Measurements from ENCODE around the gene SLC35B2. TPM values are rescaled to one million over a fixed set of nuclear protein-coding genes. Genes with fewer than 3 reads are reported as not detected.

SLC35B2 gene
- total and polyA plus RNA-seq, 4 donors, result 18.9 to 27.0 (median 21.1) TPM

- H3K27ac ChIP-seq (ENCODE audit: low read depth in 1 of 2, low read length in 2 of 2), result peak overlapping the region; percentile 97 to 99
- H3K4me1 ChIP-seq (ENCODE audit: control insufficient read depth in 4 of 4, insufficient read depth in 4 of 4, low read length in 3 of 4), result peaks cover 22 to 67% (median 53%) of the 10 kb centered on the region in 4 donors
- H3K27me3 ChIP-seq (ENCODE audit: control insufficient read depth in 4 of 4, insufficient read depth in 4 of 4, low read length in 3 of 4), result no peaks in the 10 kb centered on the region
- peak; percentile 61 for DNase-seq (ENCODE audit: low spot score)
- H3K9me3 ChIP-seq (ENCODE audit: control insufficient read depth in 4 of 4, low read length in 3 of 4), result no peaks in the 10 kb centered on the region
- H3K4me3 ChIP-seq (ENCODE audit: low read depth in 1 of 3, low read length in 3 of 3), result no peak overlapping the region
- peaks cover 0 to 4% (median 2%) of the 10 kb centered on the region in 4 donors for H3K36me3 ChIP-seq (ENCODE audit: control insufficient read depth in 4 of 4, insufficient read depth in 3 of 4, low read depth in 1 of 4, low read length in 3 of 4)
- WGBS, result 25% methylated on average over 5 of the region's 5 CpGs
- H3K9ac ChIP-seq (ENCODE audit: low read depth in 1 of 2, low read length in 2 of 2), result peak overlapping the region; percentile 34 to 60
- TF ChIP-seq SP1 (IDR thresholded peaks at IDR 0.05) (peak; percentile 50), HNF4A (conservative IDR thresholded peaks at IDR 0.05) (peak; percentile 75 to 80), FOXA2 (IDR thresholded peaks at IDR 0.05) (no peak), RAD21 (IDR thresholded peaks at IDR 0.05) (peak; percentile 87 to 91), RXRA (IDR thresholded peaks at IDR 0.05) (peak; percentile 57 to 72), CTCF (IDR thresholded peaks at IDR 0.05; ENCODE audit: low read depth, low read length, missing input control) (peak; percentile 81), REST (IDR thresholded peaks at IDR 0.05) (peak; percentile 51), ZBTB33 (IDR thresholded peaks at IDR 0.05) (no peak)
Measured at GRCh38 chr6:44234101-44235025, 23.0 kb downstream of the SLC35B2 start.

- peak overlapping the region; percentile 97 to 99 for H3K27ac ChIP-seq (ENCODE audit: low read depth in 1 of 2, low read length in 2 of 2)
- H3K9ac ChIP-seq (ENCODE audit: low read depth in 1 of 2, low read length in 2 of 2), result peak overlapping the region in 1 of 2 donors; percentile 60
- no peaks in the 10 kb centered on the region for H3K9me3 ChIP-seq (ENCODE audit: control insufficient read depth in 4 of 4, low read length in 3 of 4)
- H3K36me3 ChIP-seq (ENCODE audit: control insufficient read depth in 4 of 4, insufficient read depth in 3 of 4, low read depth in 1 of 4, low read length in 3 of 4), result peaks cover 0 to 4% (median 2%) of the 10 kb centered on the region in 4 donors
- H3K27me3 ChIP-seq (ENCODE audit: control insufficient read depth in 4 of 4, insufficient read depth in 4 of 4, low read length in 3 of 4), result no peaks in the 10 kb centered on the region
- no peak for DNase-seq (ENCODE audit: low spot score)
- no peak overlapping the region for H3K4me3 ChIP-seq (ENCODE audit: low read depth in 1 of 3, low read length in 3 of 3)
- TF ChIP-seq RAD21 (IDR thresholded peaks at IDR 0.05), result no peak
- no peak for TF ChIP-seq EGR1 (IDR thresholded peaks at IDR 0.05; ENCODE audit: low read depth in 2 of 2)
- no peak for TF ChIP-seq NR2F2 (IDR thresholded peaks at IDR 0.05)
- TF ChIP-seq FOXA2 (IDR thresholded peaks at IDR 0.05), result no peak
- no peak for TF ChIP-seq MAX (IDR thresholded peaks at IDR 0.05)
- TF ChIP-seq TAF1 (conservative IDR thresholded peaks at IDR 0.05), result no peak
- TF ChIP-seq GABPA (IDR thresholded peaks at IDR 0.05 in 1 of 2, conservative IDR thresholded peaks at IDR 0.05 in 1 of 2), result no peak
- TF ChIP-seq FOXA1 (IDR thresholded peaks at IDR 0.05), result no peak
- TF ChIP-seq RXRA (IDR thresholded peaks at IDR 0.05), result no peak
- TF ChIP-seq REST (IDR thresholded peaks at IDR 0.05), result no peak
- TF ChIP-seq HNF4A (conservative IDR thresholded peaks at IDR 0.05), result no peak
- TF ChIP-seq YY1 (IDR thresholded peaks at IDR 0.05), result no peak
- TF ChIP-seq CTCF (IDR thresholded peaks at IDR 0.05; ENCODE audit: low read depth, low read length, missing input control), result no peak
- peaks cover 26 to 74% (median 61%) of the 10 kb centered on the region in 4 donors for H3K4me1 ChIP-seq (ENCODE audit: control insufficient read depth in 4 of 4, insufficient read depth in 4 of 4, low read length in 3 of 4)
- 55% methylated on average over 14 of the region's 14 CpGs for WGBS
Measured at GRCh38 chr6:44233567-44234100, 23.7 kb downstream of the SLC35B2 start.
